Adrenal gland (tissue), 5 donors: ENCODE results near the gene FAM240A.

Experiments used
- POLR2A ChIP-seq, 2 donors: fragments of 450-650 bp; IDR thresholded peaks; one replicate each; pipeline ENCODE4 v1.6.1; 2017; ENCODE audit warnings: antibody characterized with exemption in 2 of 2, mild to moderate bottlenecking in 2 of 2, moderate library complexity in 1 of 2
- TF ChIP-seq, protein P1 (sequence below), 6 experiments: fragments of 450-650 bp in 4 of 6; fragments of 200-600 bp in 2 of 6; sonication (generic) in 1 of 6; IDR thresholded peaks; 1 replicate in 5 of 6; 2 replicates in 1 of 6; pipeline versions ENCODE4 v1.5.1 to v1.8.0; 2016 to 2021; ENCODE audit warnings: antibody characterized with exemption in 6 of 6, mild to moderate bottlenecking in 2 of 6, moderate library complexity in 1 of 6
- donor health status: DM: no; HTN: no; CAD: no.

DNA sequence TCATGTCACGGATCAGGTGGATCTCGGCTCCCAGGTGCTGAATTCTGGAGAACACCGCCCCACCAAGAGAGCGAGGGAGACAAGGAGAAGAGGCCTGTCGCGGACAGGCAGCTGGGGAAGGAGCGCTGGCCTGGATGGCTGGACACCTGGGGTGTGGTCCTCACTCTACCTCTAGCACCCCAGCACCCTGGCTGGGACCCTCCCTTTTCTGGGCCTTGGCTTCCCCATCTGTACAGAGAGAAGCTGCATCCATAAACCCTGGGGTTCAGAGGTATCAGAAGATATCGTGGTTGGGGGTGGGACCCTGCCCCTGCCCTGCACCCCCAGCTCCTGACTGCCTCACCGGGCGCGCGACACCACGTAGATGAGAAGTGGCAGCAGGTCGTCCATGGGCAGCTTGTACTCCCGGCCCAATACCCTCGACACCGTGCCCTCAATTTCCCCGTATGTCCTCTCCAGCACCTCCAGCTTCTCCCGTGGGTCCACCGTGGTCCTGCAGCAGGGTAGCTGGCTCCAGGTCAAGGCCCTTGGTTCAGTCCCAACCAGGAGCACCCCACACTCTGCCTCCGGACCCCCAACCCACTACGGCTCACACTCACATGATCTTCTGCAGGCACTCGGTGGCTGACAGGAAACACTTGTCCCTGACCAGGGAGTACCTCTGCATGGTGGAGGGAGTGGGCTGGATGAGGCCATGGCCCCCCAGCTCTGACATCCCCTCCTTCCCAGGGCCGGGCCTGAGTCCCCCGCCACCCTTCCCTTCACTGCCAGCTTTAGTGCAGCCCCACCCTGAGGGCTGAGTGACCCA, 59.4 kb downstream of the FAM240A start:
- TF ChIP-seq, protein P1, sequence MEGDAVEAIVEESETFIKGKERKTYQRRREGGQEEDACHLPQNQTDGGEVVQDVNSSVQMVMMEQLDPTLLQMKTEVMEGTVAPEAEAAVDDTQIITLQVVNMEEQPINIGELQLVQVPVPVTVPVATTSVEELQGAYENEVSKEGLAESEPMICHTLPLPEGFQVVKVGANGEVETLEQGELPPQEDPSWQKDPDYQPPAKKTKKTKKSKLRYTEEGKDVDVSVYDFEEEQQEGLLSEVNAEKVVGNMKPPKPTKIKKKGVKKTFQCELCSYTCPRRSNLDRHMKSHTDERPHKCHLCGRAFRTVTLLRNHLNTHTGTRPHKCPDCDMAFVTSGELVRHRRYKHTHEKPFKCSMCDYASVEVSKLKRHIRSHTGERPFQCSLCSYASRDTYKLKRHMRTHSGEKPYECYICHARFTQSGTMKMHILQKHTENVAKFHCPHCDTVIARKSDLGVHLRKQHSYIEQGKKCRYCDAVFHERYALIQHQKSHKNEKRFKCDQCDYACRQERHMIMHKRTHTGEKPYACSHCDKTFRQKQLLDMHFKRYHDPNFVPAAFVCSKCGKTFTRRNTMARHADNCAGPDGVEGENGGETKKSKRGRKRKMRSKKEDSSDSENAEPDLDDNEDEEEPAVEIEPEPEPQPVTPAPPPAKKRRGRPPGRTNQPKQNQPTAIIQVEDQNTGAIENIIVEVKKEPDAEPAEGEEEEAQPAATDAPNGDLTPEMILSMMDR (IDR thresholded peaks at IDR 0.05): no peak
- no peak for TF ChIP-seq POLR2A (IDR thresholded peaks at IDR 0.05)
